Smooth muscle cell (in vitro differentiated cells): ENCODE results near the gene KNL1. TPM values are rescaled to one million over a fixed set of nuclear protein-coding genes. Genes with fewer than 3 reads are reported as not detected.

Experiments used
- DNase-seq: peaks from one replicate; lab custom pipeline; 2025; ENCODE audit not compliant: unreplicated experiment; lab: John Stamatoyannopoulos, UW
- H2AFZ ChIP-seq: fragments of 200-600 bp; sonication (generic); 2 replicates; pipeline ENCODE4 v1.6.0; 2016; ENCODE audit warnings: antibody characterized with exemption, low read depth, mild to moderate bottlenecking
- H3F3A ChIP-seq: fragments of 200-600 bp; sonication (generic); 2 replicates; pipeline ENCODE4 v1.6.0; 2017; ENCODE audit warnings: antibody characterized with exemption, low read depth
- H3K27ac ChIP-seq: fragments of 200-600 bp; sonication (generic); 2 replicates; pipeline ENCODE4 v1.5.1; 2016; ENCODE audit warnings: low read depth, mild to moderate bottlenecking
- H3K27me3 ChIP-seq: fragments of 200-600 bp; sonication (generic); 2 replicates; pipeline ENCODE4 v1.6.1; 2016; ENCODE audit warnings: low read depth, mild to moderate bottlenecking
- H3K36me3 ChIP-seq: fragments of 200-600 bp; sonication (generic); 2 replicates; pipeline ENCODE4 v1.5.1; 2016; ENCODE audit warnings: low read depth
- H3K4me1 ChIP-seq: fragments of 200-600 bp; sonication (generic); 2 replicates; pipeline ENCODE4 v1.5.1; 2016; ENCODE audit warnings: low read depth
- H3K4me2 ChIP-seq: fragments of 200-600 bp; sonication (generic); 2 replicates; pipeline ENCODE4 v1.6.0; 2016; ENCODE audit warnings: mild to moderate bottlenecking
- H3K4me3 ChIP-seq: fragments of 200-600 bp; sonication (generic); 2 replicates; pipeline ENCODE4 v1.5.1; 2016; ENCODE audit warnings: mild to moderate bottlenecking
- H3K79me2 ChIP-seq: fragments of 200-600 bp; sonication (generic); 2 replicates; pipeline ENCODE4 v1.6.0; 2016; ENCODE audit warnings: low read depth, mild to moderate bottlenecking
- H3K9ac ChIP-seq: fragments of 200-600 bp; sonication (generic); 2 replicates; pipeline ENCODE4 v1.6.0; 2016; ENCODE audit warnings: low read depth
- H3K9me3 ChIP-seq: fragments of 200-600 bp; sonication (generic); replicated peaks from 2 replicates; pipeline ENCODE4 v1.5.1; 2016; ENCODE audit warnings: low read depth
- H4K20me1 ChIP-seq: fragments of 200-600 bp; sonication (generic); 2 replicates; pipeline ENCODE4 v1.6.0; 2016; ENCODE audit warnings: low read depth
- WGBS: methylation state at CpG from one replicate; pipeline ENCODE4 v1.1.7; 2016; ENCODE audit warnings: low lambda C conversion rate; 5-methylcytosine and 5-hydroxymethylcytosine counted together
- polyA plus RNA-seq: library from polyadenylated mRNA; unstranded; fragments of >200 nt; fragmentation: Nextera tagmentation; extraction: Ambion mirVana; gene quantifications from 2 replicates; pipeline ENCODE4 v1.2.1, GENCODE V29; 2016
- total RNA-seq: library from RNA; depleted of rRNA; stranded (reverse); fragments of >200 nt; gene quantifications from 2 replicates; pipeline ENCODE4 v1.2.3, GENCODE V29; 2014
- TF ChIP-seq, protein P1 (sequence below): fragments of 200-600 bp; sonication (generic); IDR thresholded peaks from 2 replicates; pipeline ENCODE4 v1.5.1; 2017; ENCODE audit warnings: borderline replicate concordance, mild to moderate bottlenecking, antibody characterized with exemption; ENCODE audit not compliant: insufficient read depth, poor library complexity, severe bottlenecking

Gene KNL1
- total and polyA plus RNA-seq, 2 experiments from 2014 or later: 3.1 to 10.8 TPM

DNA sequence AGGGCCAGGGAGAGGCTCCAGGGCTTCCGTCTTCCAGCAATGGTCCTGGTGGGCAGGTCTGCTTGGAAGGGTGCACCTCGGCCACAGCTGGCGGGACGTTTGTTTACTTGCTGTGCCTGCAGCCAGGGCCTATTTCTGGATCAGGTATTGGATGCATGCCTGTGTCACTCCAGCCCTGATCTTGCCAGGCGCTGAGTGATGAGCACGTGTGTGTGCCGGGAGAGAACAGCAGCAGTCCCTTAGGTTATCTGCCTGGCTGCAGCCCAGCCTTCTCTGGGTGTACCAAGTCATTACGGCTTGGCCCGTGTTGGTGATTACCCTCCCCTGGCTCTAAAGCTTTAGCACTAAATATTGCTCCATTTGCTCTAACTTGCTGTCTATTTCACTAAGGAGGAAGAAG, 44.2 kb upstream of the KNL1 start:
- Histone ChIP-seq H3K36me3 (no peaks in the 10 kb centered on the region), H3K27me3 (no peaks in the 10 kb centered on the region), H3K4me3 (no peak overlapping the region), H3K9me3 (no peaks in the 10 kb centered on the region), H3K4me1 (no peaks in the 10 kb centered on the region), H3K9ac (no peak overlapping the region), H3K79me2 (no peaks in the 10 kb centered on the region), H3K4me2 (no peak overlapping the region), H3F3A (no peaks in the 10 kb centered on the region), H3K27ac (no peak overlapping the region), H2AFZ (no peak overlapping the region), H4K20me1 (no peaks in the 10 kb centered on the region)
- 85% methylated on average over 9 of the region's 9 CpGs for WGBS
- DNase-seq: no peak
- TF ChIP-seq, protein P1, sequence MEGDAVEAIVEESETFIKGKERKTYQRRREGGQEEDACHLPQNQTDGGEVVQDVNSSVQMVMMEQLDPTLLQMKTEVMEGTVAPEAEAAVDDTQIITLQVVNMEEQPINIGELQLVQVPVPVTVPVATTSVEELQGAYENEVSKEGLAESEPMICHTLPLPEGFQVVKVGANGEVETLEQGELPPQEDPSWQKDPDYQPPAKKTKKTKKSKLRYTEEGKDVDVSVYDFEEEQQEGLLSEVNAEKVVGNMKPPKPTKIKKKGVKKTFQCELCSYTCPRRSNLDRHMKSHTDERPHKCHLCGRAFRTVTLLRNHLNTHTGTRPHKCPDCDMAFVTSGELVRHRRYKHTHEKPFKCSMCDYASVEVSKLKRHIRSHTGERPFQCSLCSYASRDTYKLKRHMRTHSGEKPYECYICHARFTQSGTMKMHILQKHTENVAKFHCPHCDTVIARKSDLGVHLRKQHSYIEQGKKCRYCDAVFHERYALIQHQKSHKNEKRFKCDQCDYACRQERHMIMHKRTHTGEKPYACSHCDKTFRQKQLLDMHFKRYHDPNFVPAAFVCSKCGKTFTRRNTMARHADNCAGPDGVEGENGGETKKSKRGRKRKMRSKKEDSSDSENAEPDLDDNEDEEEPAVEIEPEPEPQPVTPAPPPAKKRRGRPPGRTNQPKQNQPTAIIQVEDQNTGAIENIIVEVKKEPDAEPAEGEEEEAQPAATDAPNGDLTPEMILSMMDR: no peak

DNA sequence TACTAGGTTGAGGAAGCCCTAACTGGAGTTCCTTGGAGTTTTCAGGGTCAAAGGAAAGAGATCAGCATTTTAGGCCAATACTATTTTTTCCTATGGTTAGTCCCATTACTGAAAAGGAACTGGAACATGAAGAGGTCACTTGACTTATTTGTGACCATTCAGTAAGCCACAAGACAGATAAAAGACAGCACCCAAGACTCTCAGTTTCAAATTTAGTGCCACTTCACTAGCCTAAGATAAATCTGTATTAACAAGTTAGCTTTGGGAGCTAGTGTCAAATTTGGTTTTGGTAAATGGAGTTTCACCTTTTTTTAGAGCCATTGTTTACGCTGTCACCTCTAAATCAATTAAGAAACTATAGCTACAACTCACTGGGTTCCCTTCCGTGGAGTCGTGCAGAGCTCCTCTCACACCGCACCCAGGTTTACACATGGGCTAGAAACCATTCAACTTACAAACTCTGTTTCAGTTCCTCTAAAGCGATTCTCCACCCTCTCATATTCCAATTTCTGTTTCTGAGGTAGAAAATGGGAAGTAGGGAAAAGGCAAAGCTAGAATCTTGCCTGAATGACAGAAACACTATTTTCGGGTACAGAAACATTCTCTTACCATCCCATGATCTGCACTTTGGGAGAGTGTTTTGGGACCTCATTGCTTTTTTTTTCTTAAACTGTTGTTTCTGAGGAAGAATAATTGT, 43.6 kb upstream of the KNL1 start:
- H3K9me3 ChIP-seq: no peaks in the 10 kb centered on the region
- H2AFZ ChIP-seq: no peak overlapping the region
- no peaks in the 10 kb centered on the region for H3F3A ChIP-seq
- H3K79me2 ChIP-seq: no peaks in the 10 kb centered on the region
- 98% methylated on average over 6 of the region's 6 CpGs for WGBS
- TF ChIP-seq, protein P1: no peak
- H3K4me3 ChIP-seq: no peak overlapping the region
- no peak overlapping the region for H3K27ac ChIP-seq
- H3K4me2 ChIP-seq: no peak overlapping the region
- no peaks in the 10 kb centered on the region for H4K20me1 ChIP-seq
- no peaks in the 10 kb centered on the region for H3K27me3 ChIP-seq
- DNase-seq: no peak
- no peak overlapping the region for H3K9ac ChIP-seq
- no peaks in the 10 kb centered on the region for H3K4me1 ChIP-seq
- H3K36me3 ChIP-seq: no peaks in the 10 kb centered on the region

DNA sequence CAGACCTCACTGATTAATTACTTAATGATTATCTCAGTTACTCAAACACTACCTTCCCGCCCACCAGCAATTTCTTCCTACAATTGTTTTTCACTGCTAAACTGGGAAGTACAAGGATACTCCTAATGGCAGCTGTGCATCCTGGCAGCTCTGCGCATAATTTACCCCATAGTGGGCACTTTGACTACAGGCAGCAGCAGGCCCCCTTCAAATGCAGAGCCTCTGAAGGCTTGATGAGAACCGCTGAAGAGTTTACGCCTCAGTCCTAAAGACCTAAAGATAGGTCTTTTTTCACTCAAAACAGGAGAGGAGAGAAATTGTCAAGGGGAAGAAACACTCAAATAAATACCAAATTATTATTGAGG, 39.9 kb upstream of the KNL1 start:
- no peaks in the 10 kb centered on the region for H3K27me3 ChIP-seq
- no peak overlapping the region for H3K4me2 ChIP-seq
- H2AFZ ChIP-seq: no peak overlapping the region
- no peaks in the 10 kb centered on the region for H3K79me2 ChIP-seq
- H3K4me1 ChIP-seq: no peaks in the 10 kb centered on the region
- TF ChIP-seq, protein P1: no peak
- no peak overlapping the region for H3K9ac ChIP-seq
- H3K9me3 ChIP-seq: no peaks in the 10 kb centered on the region
- no peaks in the 10 kb centered on the region for H4K20me1 ChIP-seq
- H3K36me3 ChIP-seq: no peaks in the 10 kb centered on the region
- no peak overlapping the region for H3K4me3 ChIP-seq
- H3K27ac ChIP-seq: no peak overlapping the region
- WGBS: 63% methylated on average over 4 of the region's 4 CpGs
- no peaks in the 10 kb centered on the region for H3F3A ChIP-seq
- DNase-seq: no peak

DNA sequence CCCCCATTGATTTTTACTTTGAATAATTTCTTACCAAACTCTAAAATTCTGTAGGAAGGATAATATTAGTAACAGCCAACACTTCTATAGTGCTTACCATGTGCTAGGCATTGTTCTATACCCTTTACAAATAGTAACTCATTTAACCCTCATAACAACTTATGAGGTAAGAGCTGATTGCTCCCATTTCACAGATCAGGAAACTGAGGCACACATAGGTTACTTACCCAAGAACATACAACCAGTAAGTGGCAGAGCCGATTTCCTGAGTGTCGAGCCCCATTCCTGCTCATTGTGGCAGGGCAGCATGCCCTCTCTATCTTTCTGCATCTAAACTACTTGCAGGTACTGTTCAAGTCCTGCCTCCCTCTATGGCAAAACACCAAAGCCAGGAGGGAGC, 38.2 kb upstream of the KNL1 start:
- TF ChIP-seq, protein P1: no peak
- no peaks in the 10 kb centered on the region for H3K36me3 ChIP-seq
- H3K9ac ChIP-seq: no peak overlapping the region
- H3K4me1 ChIP-seq: no peaks in the 10 kb centered on the region
- no peak overlapping the region for H3K4me2 ChIP-seq
- no peaks in the 10 kb centered on the region for H3F3A ChIP-seq
- H4K20me1 ChIP-seq: no peaks in the 10 kb centered on the region
- H3K79me2 ChIP-seq: peaks cover 4% of the 10 kb centered on the region
- H3K27ac ChIP-seq: no peak overlapping the region
- no peak overlapping the region for H2AFZ ChIP-seq
- H3K4me3 ChIP-seq: no peak overlapping the region
- no peaks in the 10 kb centered on the region for H3K27me3 ChIP-seq
- 100% methylated on average over 2 of the region's 2 CpGs for WGBS
- H3K9me3 ChIP-seq: no peaks in the 10 kb centered on the region
- no peak for DNase-seq
